ENCODE results near the gene TP53. TPM values are rescaled to one million over a fixed set of nuclear protein-coding genes. Genes with fewer than 3 reads are reported as not detected.

Gene TP53
- total RNA-seq, 1 experiment from 2014 or later = 9.2 TPM

DNA sequence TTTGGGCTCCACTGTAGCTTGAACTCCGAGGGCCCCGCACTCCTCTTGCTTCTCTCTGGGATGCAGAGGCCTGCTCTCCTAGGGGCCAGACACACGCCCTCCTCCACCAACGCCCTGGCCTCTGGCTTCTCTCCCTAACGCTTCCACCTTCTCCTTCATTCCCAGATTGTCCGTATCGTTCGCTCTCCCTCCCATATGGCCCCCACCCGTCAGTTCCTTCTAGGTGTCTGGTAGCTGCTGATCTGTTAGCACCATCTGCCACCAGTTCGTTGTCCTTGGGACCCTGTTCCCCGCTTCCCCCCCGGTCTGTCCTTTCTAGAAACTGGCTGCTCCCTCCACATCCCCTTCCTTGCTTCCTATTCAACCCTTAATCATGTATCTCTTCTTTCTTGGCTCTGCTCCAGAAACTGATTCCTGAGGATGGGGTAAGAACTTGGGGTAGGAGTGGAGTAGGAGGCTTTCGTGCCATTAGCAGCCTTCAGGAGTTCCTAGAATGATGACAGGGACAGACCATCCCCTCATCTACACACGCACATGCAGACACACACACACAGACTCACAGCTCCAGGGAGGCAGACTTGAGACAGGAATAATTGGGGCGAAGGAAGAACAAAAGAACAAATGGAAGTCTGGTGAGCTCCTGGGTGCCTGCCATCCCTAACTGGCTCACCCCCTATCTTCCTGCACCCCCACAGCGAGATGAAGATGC, 32.3 kb downstream of the TP53 start:
- no peaks in the 10 kb centered on the region for H3K9me3 ChIP-seq
- H3K27me3 ChIP-seq (replicated peaks; ENCODE audit: control insufficient read depth, insufficient read depth, low read length) = no peaks in the 10 kb centered on the region
- Mint-ChIP-seq H3K36me3 (ENCODE audit: insufficient read depth, unreplicated experiment) (no peaks in the 10 kb centered on the region), H3K9me3 (ENCODE audit: unreplicated experiment) (no peaks in the 10 kb centered on the region), H3K4me1 (ENCODE audit: low read depth, unreplicated experiment) (peaks cover 8% of the 10 kb centered on the region), H3K27ac (ENCODE audit: unreplicated experiment) (no peak overlapping the region), H3K4me3 (ENCODE audit: unreplicated experiment) (no peak overlapping the region), H3K27me3 (ENCODE audit: insufficient read depth, unreplicated experiment) (peaks cover 9% of the 10 kb centered on the region)
- no peaks in the 10 kb centered on the region for H3K4me1 ChIP-seq
- no peak overlapping the region for H3K4me3 ChIP-seq (ENCODE audit: low read depth, low read length)
- TF ChIP-seq, protein P1, sequence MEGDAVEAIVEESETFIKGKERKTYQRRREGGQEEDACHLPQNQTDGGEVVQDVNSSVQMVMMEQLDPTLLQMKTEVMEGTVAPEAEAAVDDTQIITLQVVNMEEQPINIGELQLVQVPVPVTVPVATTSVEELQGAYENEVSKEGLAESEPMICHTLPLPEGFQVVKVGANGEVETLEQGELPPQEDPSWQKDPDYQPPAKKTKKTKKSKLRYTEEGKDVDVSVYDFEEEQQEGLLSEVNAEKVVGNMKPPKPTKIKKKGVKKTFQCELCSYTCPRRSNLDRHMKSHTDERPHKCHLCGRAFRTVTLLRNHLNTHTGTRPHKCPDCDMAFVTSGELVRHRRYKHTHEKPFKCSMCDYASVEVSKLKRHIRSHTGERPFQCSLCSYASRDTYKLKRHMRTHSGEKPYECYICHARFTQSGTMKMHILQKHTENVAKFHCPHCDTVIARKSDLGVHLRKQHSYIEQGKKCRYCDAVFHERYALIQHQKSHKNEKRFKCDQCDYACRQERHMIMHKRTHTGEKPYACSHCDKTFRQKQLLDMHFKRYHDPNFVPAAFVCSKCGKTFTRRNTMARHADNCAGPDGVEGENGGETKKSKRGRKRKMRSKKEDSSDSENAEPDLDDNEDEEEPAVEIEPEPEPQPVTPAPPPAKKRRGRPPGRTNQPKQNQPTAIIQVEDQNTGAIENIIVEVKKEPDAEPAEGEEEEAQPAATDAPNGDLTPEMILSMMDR (IDR thresholded peaks at IDR 0.05; ENCODE audit: insufficient read depth in 1 of 2, low read depth in 1 of 2, low read length in 1 of 2, severe bottlenecking in 1 of 2, unreplicated experiment in 1 of 2) = no peak
- no TSS peak for BruUV-seq (replicated peaks)
- POLR2A ChIA-PET = no interaction called here
- intact Hi-C loops (cut with micrococcal nuclease; ENCODE audit: unreplicated experiment) = no loop called here
- CTCF ChIA-PET = no interaction called here
- no peaks in the 10 kb centered on the region for H3K36me3 ChIP-seq (ENCODE audit: control insufficient read depth, insufficient read depth, low read length)
- no peak for DNase-seq

DNA sequence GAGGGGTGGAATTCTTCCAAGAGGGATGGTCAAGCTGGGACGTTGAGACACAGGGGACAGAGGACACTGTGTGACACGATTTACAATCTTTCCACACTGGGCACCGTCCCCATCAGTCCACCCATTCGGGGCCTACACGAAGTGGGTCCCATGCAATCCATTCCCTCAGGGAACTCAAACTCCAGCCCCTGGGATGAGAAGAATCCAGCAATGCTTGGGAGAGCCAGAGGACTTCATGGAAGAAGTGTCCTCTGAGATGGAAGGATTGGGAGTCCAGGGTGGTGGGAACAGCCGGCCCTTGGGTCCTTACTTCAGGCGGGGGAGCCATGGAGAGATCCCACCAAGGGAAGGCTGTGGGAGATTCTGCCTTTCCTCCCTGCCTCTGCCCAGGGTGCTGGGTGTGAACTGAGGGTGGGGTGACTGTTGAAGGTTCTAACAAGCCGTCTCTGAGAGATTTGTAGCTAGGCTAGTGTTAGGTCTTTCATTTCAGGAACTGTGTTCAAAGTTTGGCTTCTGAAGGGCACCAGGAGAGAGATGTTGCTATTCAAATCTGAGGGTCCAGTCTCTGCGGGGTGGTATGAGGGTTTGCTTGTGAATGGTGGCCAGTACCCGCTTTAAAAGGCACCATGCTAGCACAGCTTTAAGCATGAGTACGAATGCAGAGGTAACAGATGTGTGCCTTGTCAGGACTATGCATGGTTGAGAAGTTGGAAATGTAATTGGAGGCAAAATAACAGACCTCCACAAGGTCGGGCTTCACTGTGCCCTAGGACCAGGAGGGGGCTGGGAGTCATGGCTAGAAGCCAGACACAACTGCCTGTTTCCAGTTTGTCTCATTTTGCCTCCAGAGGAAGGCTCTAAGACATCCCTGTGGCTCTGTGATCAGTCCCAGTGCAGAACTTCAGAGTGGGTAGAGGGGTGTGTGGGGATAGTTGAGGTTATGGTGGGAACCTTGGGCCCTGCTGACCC, 34.6 kb downstream of the TP53 start:
- BruUV-seq (replicated peaks) = no TSS peak
- Histone ChIP-seq H3K4me3 (ENCODE audit: low read depth, low read length) (no peak overlapping the region), H3K36me3 (ENCODE audit: control insufficient read depth, insufficient read depth, low read length) (no peaks in the 10 kb centered on the region), H3K27me3 (replicated peaks; ENCODE audit: control insufficient read depth, insufficient read depth, low read length) (no peaks in the 10 kb centered on the region), H3K4me1 (no peaks in the 10 kb centered on the region), H3K9me3 (no peaks in the 10 kb centered on the region)
- no peak overlapping the region for H3K27ac Mint-ChIP-seq (ENCODE audit: unreplicated experiment)
- TF ChIP-seq, protein P1 (IDR thresholded peaks at IDR 0.05; ENCODE audit: insufficient read depth in 1 of 2, low read depth in 1 of 2, low read length in 1 of 2, severe bottlenecking in 1 of 2, unreplicated experiment in 1 of 2) = no peak
- H3K4me3 Mint-ChIP-seq (ENCODE audit: unreplicated experiment) = peak overlapping the region; percentile 17
- H3K9me3 Mint-ChIP-seq (ENCODE audit: unreplicated experiment) = no peaks in the 10 kb centered on the region
- peaks cover 10% of the 10 kb centered on the region for H3K4me1 Mint-ChIP-seq (ENCODE audit: low read depth, unreplicated experiment)
- no peaks in the 10 kb centered on the region for H3K36me3 Mint-ChIP-seq (ENCODE audit: insufficient read depth, unreplicated experiment)
- intact Hi-C loops (cut with micrococcal nuclease; ENCODE audit: unreplicated experiment) = no loop called here
- CTCF ChIA-PET = no interaction called here
- no peak for DNase-seq
- POLR2A ChIA-PET = no interaction called here
- peaks cover 9% of the 10 kb centered on the region for H3K27me3 Mint-ChIP-seq (ENCODE audit: insufficient read depth, unreplicated experiment)

DNA sequence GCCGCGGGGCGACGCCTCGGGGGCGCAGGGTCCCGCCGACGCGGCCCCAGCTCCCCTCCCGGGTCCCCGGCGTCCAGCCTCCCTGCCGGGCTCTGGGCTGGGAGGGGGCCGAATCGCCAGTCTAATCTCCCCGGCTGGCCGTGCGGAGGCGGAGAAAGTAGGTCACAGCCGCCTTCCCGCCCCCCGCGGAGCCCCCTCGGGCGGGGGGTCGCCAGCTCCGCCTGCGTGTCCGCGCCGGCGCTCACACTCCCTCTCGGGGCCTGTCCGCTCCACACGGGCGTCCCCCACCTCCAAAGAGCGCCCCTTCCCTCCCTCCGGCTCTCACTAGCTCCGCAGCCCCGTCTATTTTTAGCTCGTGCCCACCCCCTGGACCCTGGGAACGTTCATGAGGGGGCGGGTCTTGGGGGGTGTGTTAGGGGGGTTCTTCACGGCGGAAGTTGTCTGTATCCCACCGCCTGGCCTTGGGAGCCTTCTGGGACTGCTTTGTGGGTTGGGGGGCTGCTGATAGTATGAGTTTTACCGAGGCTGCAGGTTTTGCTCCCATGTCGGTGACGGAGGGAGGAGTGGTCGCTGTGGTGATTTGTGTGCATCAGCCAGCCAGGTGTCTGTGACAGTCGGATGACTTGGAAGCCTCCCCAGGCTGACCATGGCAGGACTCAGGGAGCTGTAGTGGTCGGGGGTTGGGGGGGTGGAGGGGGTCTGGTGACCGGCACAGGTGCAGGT, 35.5 kb downstream of the TP53 start:
- Mint-ChIP-seq H3K9me3 (ENCODE audit: unreplicated experiment) (no peaks in the 10 kb centered on the region), H3K27me3 (ENCODE audit: insufficient read depth, unreplicated experiment) (peaks cover 9% of the 10 kb centered on the region), H3K4me1 (ENCODE audit: low read depth, unreplicated experiment) (peaks cover 10% of the 10 kb centered on the region), H3K4me3 (ENCODE audit: unreplicated experiment) (peak overlapping the region; percentile 80), H3K36me3 (ENCODE audit: insufficient read depth, unreplicated experiment) (no peaks in the 10 kb centered on the region), H3K27ac (ENCODE audit: unreplicated experiment) (no peak overlapping the region)
- no peaks in the 10 kb centered on the region for H3K36me3 ChIP-seq (ENCODE audit: control insufficient read depth, insufficient read depth, low read length)
- no peaks in the 10 kb centered on the region for H3K27me3 ChIP-seq (replicated peaks; ENCODE audit: control insufficient read depth, insufficient read depth, low read length)
- H3K4me1 ChIP-seq = no peaks in the 10 kb centered on the region
- peak overlapping the region; percentile 35 for H3K4me3 ChIP-seq (ENCODE audit: low read depth, low read length)
- ChIA-PET CTCF (interaction anchor here (0.6 to 1.3 kb wide), 2 partner anchors 8 to 37 kb away, joined by 6 to 8 read pairs; partner anchors contain the start of gene FXR2), POLR2A (interaction anchor here (0.6 to 2.7 kb wide), 6 partner anchors 20 to 406 kb away, joined by 3 to 24 read pairs (median 4); partner anchors contain the start of genes EFNB3, TP53 and WRAP53)
- intact Hi-C loops (cut with micrococcal nuclease; ENCODE audit: unreplicated experiment) = no loop called here
- BruUV-seq (replicated peaks) = no TSS peak
- H3K9me3 ChIP-seq = no peaks in the 10 kb centered on the region
- DNase-seq = no peak
- TF ChIP-seq, protein P1 (IDR thresholded peaks at IDR 0.05; ENCODE audit: insufficient read depth in 1 of 2, low read depth in 1 of 2, low read length in 1 of 2, severe bottlenecking in 1 of 2, unreplicated experiment in 1 of 2) = no peak
